Osteoblast (primary cell): ENCODE measurements around the gene E2F1. TPM values are rescaled to one million over a fixed set of nuclear protein-coding genes. Genes with fewer than 3 reads are reported as not detected.

ENCODE experiments used
- DNase-seq: peaks from one replicate; pipeline ENCODE4 v3.0.0; 2011; ENCODE audit warnings: low spot score, mixed read lengths; ENCODE audit not compliant: insufficient read length; ENCODE audit errors: missing footprints
- H2AFZ ChIP-seq: 2 replicates; pipeline ENCODE4 v1.6.0; 2011; ENCODE audit warnings: mild to moderate bottlenecking, low read length
- H3K27ac ChIP-seq: 2 replicates; pipeline ENCODE4 v1.5.1; 2011; ENCODE audit warnings: mild to moderate bottlenecking, low read depth, low read length, moderate library complexity
- H3K27me3 ChIP-seq: 2 replicates; pipeline ENCODE4 v1.6.0; 2012; ENCODE audit warnings: mild to moderate bottlenecking, control low read depth, inconsistent platforms, low read length, moderate library complexity; ENCODE audit not compliant: insufficient read depth
- H3K36me3 ChIP-seq: 2 replicates; pipeline ENCODE4 v1.5.1; 2011; ENCODE audit warnings: mild to moderate bottlenecking, low read length, control low read depth, moderate library complexity; ENCODE audit not compliant: insufficient read depth
- H3K4me1 ChIP-seq: 2 replicates; pipeline ENCODE4 v1.5.1; 2011; ENCODE audit warnings: mild to moderate bottlenecking, low read length, control low read depth, moderate library complexity; ENCODE audit not compliant: insufficient read depth
- H3K4me2 ChIP-seq: 2 replicates; pipeline ENCODE4 v1.6.0; 2011; ENCODE audit warnings: mild to moderate bottlenecking, low read length; ENCODE audit not compliant: insufficient read depth
- H3K4me3 ChIP-seq: fragments of 200-600 bp; sonication (generic); 3 replicates; pipeline ENCODE4 v1.5.1; 2012; ENCODE audit warnings: mild to moderate bottlenecking, low read length, inconsistent platforms; ENCODE audit not compliant: insufficient read depth
- H3K79me2 ChIP-seq: 2 replicates; pipeline ENCODE4 v1.6.0; 2012; ENCODE audit warnings: mild to moderate bottlenecking, low read length, control low read depth, inconsistent platforms; ENCODE audit not compliant: insufficient read depth
- H3K9me3 ChIP-seq: 2 replicates; pipeline ENCODE4 v1.5.1; 2011; ENCODE audit warnings: low read depth, low read length, control low read depth
- H4K20me1 ChIP-seq: 2 replicates; pipeline ENCODE4 v1.6.0; 2012; ENCODE audit warnings: mild to moderate bottlenecking, low read length, control low read depth; ENCODE audit not compliant: insufficient read depth
- CTCF ChIP-seq: IDR thresholded peaks from 2 replicates; pipeline ENCODE4 v1.5.1; 2011; ENCODE audit warnings: mild to moderate bottlenecking, low read depth, low read length, moderate library complexity; ENCODE audit errors: extremely low read depth
- total RNA-seq: library from RNA; depleted of rRNA; stranded (reverse); fragments of >200 nt; gene quantifications from 2 replicates; pipeline ENCODE4 v1.2.3, GENCODE V29; 2012

E2F1 gene
- total RNA-seq, 1 donor, result 1.4 TPM

GRCh38 chr20:33626190-33626589, 60.0 kb downstream of the E2F1 start:
- H3K4me3 ChIP-seq, result no peak overlapping the region
- no peaks in the 10 kb centered on the region for H3K9me3 ChIP-seq
- peaks cover 2% of the 10 kb centered on the region for H4K20me1 ChIP-seq
- no peak overlapping the region for H2AFZ ChIP-seq
- peaks cover 43% of the 10 kb centered on the region for H3K36me3 ChIP-seq
- H3K79me2 ChIP-seq, result no peaks in the 10 kb centered on the region
- no peak overlapping the region for H3K27ac ChIP-seq
- DNase-seq, result no peak
- TF ChIP-seq CTCF, result no peak
- H3K4me2 ChIP-seq, result no peak overlapping the region
- no peaks in the 10 kb centered on the region for H3K27me3 ChIP-seq
- H3K4me1 ChIP-seq, result no peaks in the 10 kb centered on the region

Other genes starting within 250 kb of the E2F1 start
- 27.1 and 27.5 TPM in 2 replicates for gene SNTA1, start 242.6 kb downstream of the E2F1 start, total RNA-seq
- 10.3 and 11.2 TPM in 2 replicates for gene CBFA2T2, start 196.3 kb downstream of the E2F1 start, total RNA-seq
- gene C20orf144, start 24.1 kb downstream of the E2F1 start, total RNA-seq, result under 0.01 TPM in 2 replicates
- 1.8 and 2.2 TPM in 2 replicates for gene ACTL10, start 19.4 kb downstream of the E2F1 start, total RNA-seq
- 14.7 and 27.1 TPM in 2 replicates for gene NECAB3, start 12.0 kb downstream of the E2F1 start, total RNA-seq
- 5.1 and 6.5 TPM in 2 replicates for gene PXMP4, start 33.9 kb upstream of the E2F1 start, total RNA-seq
- 1.1 and 1.2 TPM in 2 replicates for gene ZNF341, start 45.6 kb upstream of the E2F1 start, total RNA-seq
- 40.1 and 40.9 TPM in 2 replicates for gene CHMP4B, start 125.0 kb upstream of the E2F1 start, total RNA-seq